ENCODE measurements around the gene BOK. TPM values are rescaled to one million over a fixed set of nuclear protein-coding genes. Genes with fewer than 3 reads are reported as not detected.

BOK gene
- total and polyA plus RNA-seq, 2 of the 13 experiments (the other 11 are each of a cell fraction or from before 2014, with no cell fraction given) = 35.5 to 39.2 TPM

- no peak for TF ChIP-seq SMYD3 (CRISPR knock-in tag; IDR thresholded peaks at IDR 0.05)
- TF ChIP-seq GZF1 (CRISPR knock-in tag; IDR thresholded peaks at IDR 0.05) = no peak
- no peak for TF ChIP-seq NR1H2 (CRISPR knock-in tag; IDR thresholded peaks at IDR 0.05; ENCODE audit: borderline replicate concordance, low read depth)
- TF ChIP-seq, protein P1, sequence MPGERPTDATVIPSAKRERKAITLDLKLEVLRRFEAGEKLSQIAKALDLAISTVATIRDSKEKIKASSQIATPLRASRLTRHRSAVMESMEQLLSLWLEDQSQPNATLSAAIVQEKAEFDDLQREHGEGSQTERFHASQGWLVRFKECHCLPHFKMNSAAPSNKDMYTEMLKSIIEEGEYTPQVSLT (CRISPR knock-in tag; IDR thresholded peaks at IDR 0.05; ENCODE audit: borderline replicate concordance, low read depth) = no peak
- peak; percentile 66; the same call in 1 of the 2 replicates for TF ChIP-seq CHD2 (IDR thresholded peaks at IDR 0.05; ENCODE audit: low read depth, low read length)
- TF ChIP-seq, protein P2, sequence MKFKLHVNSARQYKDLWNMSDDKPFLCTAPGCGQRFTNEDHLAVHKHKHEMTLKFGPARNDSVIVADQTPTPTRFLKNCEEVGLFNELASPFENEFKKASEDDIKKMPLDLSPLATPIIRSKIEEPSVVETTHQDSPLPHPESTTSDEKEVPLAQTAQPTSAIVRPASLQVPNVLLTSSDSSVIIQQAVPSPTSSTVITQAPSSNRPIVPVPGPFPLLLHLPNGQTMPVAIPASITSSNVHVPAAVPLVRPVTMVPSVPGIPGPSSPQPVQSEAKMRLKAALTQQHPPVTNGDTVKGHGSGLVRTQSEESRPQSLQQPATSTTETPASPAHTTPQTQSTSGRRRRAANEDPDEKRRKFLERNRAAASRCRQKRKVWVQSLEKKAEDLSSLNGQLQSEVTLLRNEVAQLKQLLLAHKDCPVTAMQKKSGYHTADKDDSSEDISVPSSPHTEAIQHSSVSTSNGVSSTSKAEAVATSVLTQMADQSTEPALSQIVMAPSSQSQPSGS (CRISPR knock-in tag; IDR thresholded peaks at IDR 0.05) = no peak
- no peak for TF ChIP-seq ZNF530 (CRISPR knock-in tag; IDR thresholded peaks at IDR 0.05; ENCODE audit: low read depth)
- no peak for TF ChIP-seq FOXK1 (CRISPR knock-in tag; IDR thresholded peaks at IDR 0.05; ENCODE audit: borderline replicate concordance, low read depth)
- TF ChIP-seq, protein P3, sequence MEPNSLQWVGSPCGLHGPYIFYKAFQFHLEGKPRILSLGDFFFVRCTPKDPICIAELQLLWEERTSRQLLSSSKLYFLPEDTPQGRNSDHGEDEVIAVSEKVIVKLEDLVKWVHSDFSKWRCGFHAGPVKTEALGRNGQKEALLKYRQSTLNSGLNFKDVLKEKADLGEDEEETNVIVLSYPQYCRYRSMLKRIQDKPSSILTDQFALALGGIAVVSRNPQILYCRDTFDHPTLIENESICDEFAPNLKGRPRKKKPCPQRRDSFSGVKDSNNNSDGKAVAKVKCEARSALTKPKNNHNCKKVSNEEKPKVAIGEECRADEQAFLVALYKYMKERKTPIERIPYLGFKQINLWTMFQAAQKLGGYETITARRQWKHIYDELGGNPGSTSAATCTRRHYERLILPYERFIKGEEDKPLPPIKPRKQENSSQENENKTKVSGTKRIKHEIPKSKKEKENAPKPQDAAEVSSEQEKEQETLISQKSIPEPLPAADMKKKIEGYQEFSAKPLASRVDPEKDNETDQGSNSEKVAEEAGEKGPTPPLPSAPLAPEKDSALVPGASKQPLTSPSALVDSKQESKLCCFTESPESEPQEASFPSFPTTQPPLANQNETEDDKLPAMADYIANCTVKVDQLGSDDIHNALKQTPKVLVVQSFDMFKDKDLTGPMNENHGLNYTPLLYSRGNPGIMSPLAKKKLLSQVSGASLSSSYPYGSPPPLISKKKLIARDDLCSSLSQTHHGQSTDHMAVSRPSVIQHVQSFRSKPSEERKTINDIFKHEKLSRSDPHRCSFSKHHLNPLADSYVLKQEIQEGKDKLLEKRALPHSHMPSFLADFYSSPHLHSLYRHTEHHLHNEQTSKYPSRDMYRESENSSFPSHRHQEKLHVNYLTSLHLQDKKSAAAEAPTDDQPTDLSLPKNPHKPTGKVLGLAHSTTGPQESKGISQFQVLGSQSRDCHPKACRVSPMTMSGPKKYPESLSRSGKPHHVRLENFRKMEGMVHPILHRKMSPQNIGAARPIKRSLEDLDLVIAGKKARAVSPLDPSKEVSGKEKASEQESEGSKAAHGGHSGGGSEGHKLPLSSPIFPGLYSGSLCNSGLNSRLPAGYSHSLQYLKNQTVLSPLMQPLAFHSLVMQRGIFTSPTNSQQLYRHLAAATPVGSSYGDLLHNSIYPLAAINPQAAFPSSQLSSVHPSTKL (CRISPR knock-in tag; IDR thresholded peaks at IDR 0.05) = no peak
- no peak for TF ChIP-seq HIC2 (CRISPR knock-in tag; IDR thresholded peaks at IDR 0.05; ENCODE audit: low read depth)
- TF ChIP-seq ZBTB38 (CRISPR knock-in tag; IDR thresholded peaks at IDR 0.05) = 0 out of 2 replicates have a peak, but pooled peaks have one; percentile 23
- no peak for TF ChIP-seq PAX8 (CRISPR knock-in tag; IDR thresholded peaks at IDR 0.05; ENCODE audit: borderline replicate concordance)
- TF ChIP-seq ZFP37 (CRISPR knock-in tag; IDR thresholded peaks at IDR 0.05; ENCODE audit: borderline replicate concordance) = no peak
- no peak for TF ChIP-seq STAT6 (CRISPR knock-in tag; IDR thresholded peaks at IDR 0.05; ENCODE audit: borderline replicate concordance)
- TF ChIP-seq GATA4 (IDR thresholded peaks at IDR 0.05; ENCODE audit: borderline replicate concordance, low read depth) = no peak
- no peak for TF ChIP-seq ZNF264 (CRISPR knock-in tag; IDR thresholded peaks at IDR 0.05)
- no peak for TF ChIP-seq ZNF737 (CRISPR knock-in tag; IDR thresholded peaks at IDR 0.05; ENCODE audit: borderline replicate concordance)
- no peak for TF ChIP-seq MAX (IDR thresholded peaks at IDR 0.05)
These were observed 5.1 kb upstream of the BOK start (continued) for GRCh38 chr2:241553512-241553830.
